ENCODE data around the gene BPIFB2. TPM values are rescaled to one million over a fixed set of nuclear protein-coding genes. Genes with fewer than 3 reads are reported as not detected.

BPIFB2 gene
- total and polyA plus RNA-seq, 10 of the 15 experiments (the other 5 are each of a cell fraction or from before 2014, with no cell fraction given), result not detected

DNA sequence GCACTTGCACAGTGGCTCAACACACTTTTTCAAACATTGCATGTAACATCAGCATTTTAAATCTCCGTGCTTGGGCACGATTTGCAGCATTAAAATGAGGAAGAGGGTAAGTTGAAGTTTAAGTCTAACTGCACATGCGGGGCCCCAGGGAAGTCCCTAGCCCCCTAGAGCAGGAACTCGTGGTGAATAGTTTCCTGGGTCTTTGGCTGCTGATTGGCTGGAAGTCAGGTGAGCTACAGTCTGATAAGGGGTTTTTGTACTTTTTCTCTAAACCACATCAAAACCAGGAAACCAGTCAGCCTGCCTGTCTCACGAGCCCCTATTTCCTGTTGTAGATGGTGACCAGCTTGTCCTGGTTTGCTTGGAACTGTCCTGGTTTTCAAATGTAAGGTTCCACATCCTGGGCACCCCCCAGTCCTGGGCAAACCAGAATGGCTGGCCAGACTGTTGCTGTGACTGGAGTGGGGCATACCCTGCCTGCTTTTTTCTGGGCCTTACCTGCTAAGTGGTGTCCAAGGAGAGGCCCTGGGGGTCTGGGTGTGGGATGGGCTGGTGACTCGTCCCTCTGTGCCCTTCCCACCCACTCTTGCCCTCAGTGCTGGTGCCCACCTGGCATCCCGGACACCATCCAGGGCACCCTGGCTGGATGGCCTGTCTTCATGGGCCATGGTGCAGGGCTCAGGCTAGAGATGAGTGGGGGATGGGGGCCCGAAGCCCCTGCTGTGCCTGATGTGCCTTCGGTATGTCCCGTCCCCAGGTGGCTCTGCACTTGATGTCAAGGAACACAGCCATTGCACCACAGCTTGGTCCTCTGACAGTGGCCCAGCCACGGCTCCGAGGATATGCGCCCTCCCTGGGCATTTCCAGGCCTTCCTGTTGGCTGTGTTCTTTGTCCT lies 35.1 kb upstream of the BPIFB2 start (continued):
- TF ChIP-seq, protein P1, sequence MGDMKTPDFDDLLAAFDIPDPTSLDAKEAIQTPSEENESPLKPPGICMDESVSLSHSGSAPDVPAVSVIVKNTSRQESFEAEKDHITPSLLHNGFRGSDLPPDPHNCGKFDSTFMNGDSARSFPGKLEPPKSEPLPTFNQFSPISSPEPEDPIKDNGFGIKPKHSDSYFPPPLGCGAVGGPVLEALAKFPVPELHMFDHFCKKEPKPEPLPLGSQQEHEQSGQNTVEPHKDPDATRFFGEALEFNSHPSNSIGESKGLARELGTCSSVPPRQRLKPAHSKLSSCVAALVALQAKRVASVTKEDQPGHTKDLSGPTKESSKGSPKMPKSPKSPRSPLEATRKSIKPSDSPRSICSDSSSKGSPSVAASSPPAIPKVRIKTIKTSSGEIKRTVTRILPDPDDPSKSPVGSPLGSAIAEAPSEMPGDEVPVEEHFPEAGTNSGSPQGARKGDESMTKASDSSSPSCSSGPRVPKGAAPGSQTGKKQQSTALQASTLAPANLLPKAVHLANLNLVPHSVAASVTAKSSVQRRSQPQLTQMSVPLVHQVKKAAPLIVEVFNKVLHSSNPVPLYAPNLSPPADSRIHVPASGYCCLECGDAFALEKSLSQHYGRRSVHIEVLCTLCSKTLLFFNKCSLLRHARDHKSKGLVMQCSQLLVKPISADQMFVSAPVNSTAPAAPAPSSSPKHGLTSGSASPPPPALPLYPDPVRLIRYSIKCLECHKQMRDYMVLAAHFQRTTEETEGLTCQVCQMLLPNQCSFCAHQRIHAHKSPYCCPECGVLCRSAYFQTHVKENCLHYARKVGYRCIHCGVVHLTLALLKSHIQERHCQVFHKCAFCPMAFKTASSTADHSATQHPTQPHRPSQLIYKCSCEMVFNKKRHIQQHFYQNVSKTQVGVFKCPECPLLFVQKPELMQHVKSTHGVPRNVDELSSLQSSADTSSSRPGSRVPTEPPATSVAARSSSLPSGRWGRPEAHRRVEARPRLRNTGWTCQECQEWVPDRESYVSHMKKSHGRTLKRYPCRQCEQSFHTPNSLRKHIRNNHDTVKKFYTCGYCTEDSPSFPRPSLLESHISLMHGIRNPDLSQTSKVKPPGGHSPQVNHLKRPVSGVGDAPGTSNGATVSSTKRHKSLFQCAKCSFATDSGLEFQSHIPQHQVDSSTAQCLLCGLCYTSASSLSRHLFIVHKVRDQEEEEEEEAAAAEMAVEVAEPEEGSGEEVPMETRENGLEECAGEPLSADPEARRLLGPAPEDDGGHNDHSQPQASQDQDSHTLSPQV (IDR thresholded peaks at IDR 0.05), result no peak
- no peak for TF ChIP-seq ESRRA (IDR thresholded peaks at IDR 0.05; ENCODE audit: low read length)
- TF ChIP-seq NR2C2 (IDR thresholded peaks at IDR 0.05; ENCODE audit: borderline replicate concordance, control insufficient read depth, insufficient read length, low read depth), result no peak
- TF ChIP-seq FOS (IDR thresholded peaks at IDR 0.05; ENCODE audit: borderline replicate concordance, extremely low read depth, insufficient read length), result no peak
- 0 out of 2 replicates have a peak, but pooled peaks have one; percentile 43 for TF ChIP-seq TBL1XR1 (IDR thresholded peaks at IDR 0.05; ENCODE audit: low read depth, low read length)
- no peak for TF ChIP-seq SUPT20H (IDR thresholded peaks at IDR 0.05; ENCODE audit: borderline replicate concordance, control insufficient read depth, low read depth, low read length)
- peak; percentile 83 for TF ChIP-seq NR2C1 (IDR thresholded peaks at IDR 0.05)
- no peak for TF ChIP-seq BACH1 (IDR thresholded peaks at IDR 0.05; ENCODE audit: borderline replicate concordance)
- TF ChIP-seq, protein P2, sequence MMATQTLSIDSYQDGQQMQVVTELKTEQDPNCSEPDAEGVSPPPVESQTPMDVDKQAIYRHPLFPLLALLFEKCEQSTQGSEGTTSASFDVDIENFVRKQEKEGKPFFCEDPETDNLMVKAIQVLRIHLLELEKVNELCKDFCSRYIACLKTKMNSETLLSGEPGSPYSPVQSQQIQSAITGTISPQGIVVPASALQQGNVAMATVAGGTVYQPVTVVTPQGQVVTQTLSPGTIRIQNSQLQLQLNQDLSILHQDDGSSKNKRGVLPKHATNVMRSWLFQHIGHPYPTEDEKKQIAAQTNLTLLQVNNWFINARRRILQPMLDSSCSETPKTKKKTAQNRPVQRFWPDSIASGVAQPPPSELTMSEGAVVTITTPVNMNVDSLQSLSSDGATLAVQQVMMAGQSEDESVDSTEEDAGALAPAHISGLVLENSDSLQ (IDR thresholded peaks at IDR 0.05), result peak; percentile 84
- peak; percentile 62; the same call in 1 of the 2 replicates for TF ChIP-seq EED (IDR thresholded peaks at IDR 0.05; ENCODE audit: low read depth)
- peak; percentile 69; the same call in 1 of the 2 replicates for TF ChIP-seq CREM (IDR thresholded peaks at IDR 0.05; ENCODE audit: low read depth)
- peak; percentile 49; the same call in 1 of the 2 replicates for TF ChIP-seq BCL11A (IDR thresholded peaks at IDR 0.05; ENCODE audit: low read depth, low read length)
- TF ChIP-seq, protein P3, sequence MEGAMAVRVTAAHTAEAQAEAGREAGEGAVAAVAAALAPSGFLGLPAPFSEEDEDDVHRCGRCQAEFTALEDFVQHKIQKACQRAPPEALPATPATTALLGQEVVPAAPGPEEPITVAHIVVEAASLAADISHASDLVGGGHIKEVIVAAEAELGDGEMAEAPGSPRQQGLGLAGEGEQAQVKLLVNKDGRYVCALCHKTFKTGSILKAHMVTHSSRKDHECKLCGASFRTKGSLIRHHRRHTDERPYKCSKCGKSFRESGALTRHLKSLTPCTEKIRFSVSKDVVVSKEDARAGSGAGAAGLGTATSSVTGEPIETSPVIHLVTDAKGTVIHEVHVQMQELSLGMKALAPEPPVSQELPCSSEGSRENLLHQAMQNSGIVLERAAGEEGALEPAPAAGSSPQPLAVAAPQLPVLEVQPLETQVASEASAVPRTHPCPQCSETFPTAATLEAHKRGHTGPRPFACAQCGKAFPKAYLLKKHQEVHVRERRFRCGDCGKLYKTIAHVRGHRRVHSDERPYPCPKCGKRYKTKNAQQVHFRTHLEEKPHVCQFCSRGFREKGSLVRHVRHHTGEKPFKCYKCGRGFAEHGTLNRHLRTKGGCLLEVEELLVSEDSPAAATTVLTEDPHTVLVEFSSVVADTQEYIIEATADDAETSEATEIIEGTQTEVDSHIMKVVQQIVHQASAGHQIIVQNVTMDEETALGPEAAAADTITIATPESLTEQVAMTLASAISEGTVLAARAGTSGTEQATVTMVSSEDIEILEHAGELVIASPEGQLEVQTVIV (IDR thresholded peaks at IDR 0.05; ENCODE audit: borderline replicate concordance, partially characterized antibody), result no peak
- 0 out of 2 replicates have a peak, but pooled peaks have one; percentile 8 for TF ChIP-seq TCF12 (IDR thresholded peaks at IDR 0.05; ENCODE audit: low read depth, low read length)
- TF ChIP-seq ZNF274 (IDR thresholded peaks at IDR 0.05; ENCODE audit: insufficient read depth, insufficient read length), result no peak
- TF ChIP-seq RAD21 (IDR thresholded peaks at IDR 0.05; ENCODE audit: insufficient read depth, low read depth, low read length), result no peak
- 0 out of 2 replicates have a peak, but pooled peaks have one; percentile 31 for TF ChIP-seq ZBED1 (IDR thresholded peaks at IDR 0.05; ENCODE audit: borderline replicate concordance)
- TF ChIP-seq SP1 (IDR thresholded peaks at IDR 0.05; ENCODE audit: low read depth, low read length), result peak; percentile 55
- TF ChIP-seq BHLHE40 (IDR thresholded peaks at IDR 0.05; ENCODE audit: borderline replicate concordance in 1 of 2, low read depth in 2 of 2, low read length in 1 of 2), result peak; percentile 90 to 95
- no peak for TF ChIP-seq HDAC6 (IDR thresholded peaks at IDR 0.05; ENCODE audit: unreplicated experiment)
- no peak for TF ChIP-seq SREBF2 (IDR thresholded peaks at IDR 0.05; ENCODE audit: low read length)
- peak; percentile 18; the same call in 1 of the 2 replicates for TF ChIP-seq JUNB (IDR thresholded peaks at IDR 0.05)
- no peak for TF ChIP-seq CBX5 (IDR thresholded peaks at IDR 0.05; ENCODE audit: low read depth)

All from GM12878 (cell line).